Tibial artery (tissue), 4 donors: Measurements from ENCODE around the gene PIH1D1.

Experiments used
- DNase-seq, 2 donors: peaks; one replicate each; pipeline ENCODE4 v3.0.0-alpha.2; 2019
- H3K27ac ChIP-seq, 2 donors: fragments of 200-600 bp; sonication (generic) in 1 of 2; 1 replicate in 1 of 2; 2 replicates in 1 of 2; pipeline ENCODE4 v1.5.1; 2018 to 2019; ENCODE audit warnings: mild to moderate bottlenecking in 1 of 2
- H3K27me3 ChIP-seq, 2 donors: fragments of 200-600 bp; sonication (generic) in 1 of 2; one replicate each; pipeline versions ENCODE4 v1.5.1 to v1.6.0; 2016 to 2019
- H3K36me3 ChIP-seq, 3 donors: fragments of 200-600 bp; sonication (generic) in 2 of 3; one replicate each; pipeline ENCODE4 v1.5.1; 2016 to 2019; ENCODE audit warnings: mild to moderate bottlenecking in 2 of 3
- H3K4me1 ChIP-seq, 4 donors: fragments of 200-600 bp; sonication (generic) in 2 of 4; 1 replicate in 3 of 4; 2 replicates in 1 of 4; pipeline ENCODE4 v1.5.1; 2016 to 2019
- H3K4me3 ChIP-seq, 2 donors: fragments of 200-600 bp; sonication (generic) in 1 of 2; 1 replicate in 1 of 2; 2 replicates in 1 of 2; pipeline ENCODE4 v1.5.1; 2018 to 2019; ENCODE audit warnings: mild to moderate bottlenecking in 2 of 2
- H3K9me3 ChIP-seq, 3 donors: fragments of 200-600 bp; sonication (generic) in 1 of 3; one replicate each; pipeline ENCODE4 v1.5.1; 2016 to 2019
- CTCF ChIP-seq, 2 experiments: fragments of 200-600 bp in 1 of 2; fragments of 450-650 bp in 1 of 2; IDR thresholded peaks; one replicate each; pipeline ENCODE4 v1.5.1; 2017 to 2019; ENCODE audit warnings: antibody characterized with exemption in 2 of 2, mild to moderate bottlenecking in 1 of 2, moderate library complexity in 1 of 2
- intact Hi-C: fragments of 100-400 bp; cut with DNase I; formaldehyde crosslinking; loops from one replicate; pipeline ENCODE4 v1.15.0; 2023; ENCODE audit warnings: low total_unique reads

Gene PIH1D1

GRCh38 chr19:49497047-49497788, 45.6 kb upstream of the PIH1D1 start:
- H3K4me3 ChIP-seq, result peak overlapping the region; percentile 80 to 87
- no peaks in the 10 kb centered on the region for H3K9me3 ChIP-seq
- DNase-seq, result peak in 1 of 2 donors; percentile 73
- H3K27me3 ChIP-seq, result no peaks in the 10 kb centered on the region
- intact Hi-C loops, result loop anchor here (10.0 kb wide), 1 partner anchor 178 kb away; the partner anchor contains the start of gene PRMT1
- peak overlapping the region; percentile 89 to 92 for H3K27ac ChIP-seq
- H3K4me1 ChIP-seq, result peaks cover 0 to 47% (median 32%) of the 10 kb centered on the region in 4 donors
- TF ChIP-seq CTCF (IDR thresholded peaks at IDR 0.05), result no peak
- peaks cover 28 to 46% (median 42%) of the 10 kb centered on the region in 3 donors for H3K36me3 ChIP-seq

GRCh38 chr19:49496574-49497008, 45.0 kb upstream of the PIH1D1 start:
- Histone ChIP-seq H3K4me3 (peak overlapping the region; percentile 80 to 87), H3K27me3 (no peaks in the 10 kb centered on the region), H3K4me1 (peaks cover 0 to 47% (median 32%) of the 10 kb centered on the region in 4 donors), H3K9me3 (no peaks in the 10 kb centered on the region), H3K36me3 (peaks cover 35 to 52% (median 48%) of the 10 kb centered on the region in 3 donors), H3K27ac (peak overlapping the region; percentile 89 to 92)
- intact Hi-C loops, result loop anchor here (10.0 kb wide), 1 partner anchor 178 kb away; the partner anchor contains the start of gene PRMT1
- TF ChIP-seq CTCF (IDR thresholded peaks at IDR 0.05), result no peak
- no peak for DNase-seq

- Histone ChIP-seq H3K4me3 (no peak overlapping the region), H3K27ac (no peak overlapping the region), H3K27me3 (no peaks in the 10 kb centered on the region), H3K4me1 (peaks cover 0 to 42% (median 39%) of the 10 kb centered on the region in 4 donors), H3K36me3 (peaks cover 40 to 56% (median 48%) of the 10 kb centered on the region in 3 donors), H3K9me3 (no peaks in the 10 kb centered on the region)
- intact Hi-C loops, result loop anchor here (10.0 kb wide), 1 partner anchor 182 kb away; the partner anchor contains the start of gene PRMT1
- DNase-seq, result no peak
- no peak for TF ChIP-seq CTCF (IDR thresholded peaks at IDR 0.05)
Observed at GRCh38 chr19:49492573-49493405, 41.2 kb upstream of the PIH1D1 start.

- no peak for TF ChIP-seq CTCF (IDR thresholded peaks at IDR 0.05)
- Histone ChIP-seq H3K27me3 (no peaks in the 10 kb centered on the region), H3K36me3 (peaks cover 32 to 48% (median 41%) of the 10 kb centered on the region in 3 donors), H3K4me1 (peaks cover 0 to 36% (median 31%) of the 10 kb centered on the region in 4 donors), H3K9me3 (no peaks in the 10 kb centered on the region), H3K27ac (no peak overlapping the region), H3K4me3 (no peak overlapping the region)
- DNase-seq, result no peak
- intact Hi-C loops, result loop anchor here (10.0 kb wide), 1 partner anchor 183 kb away; the partner anchor contains the start of gene PRMT1
Observed at GRCh38 chr19:49491804-49492572, 40.4 kb upstream of the PIH1D1 start.
